Karpas-422 (cell line): Measurements from ENCODE around the gene NRXN3. TPM values are rescaled to one million over a fixed set of nuclear protein-coding genes. Genes with fewer than 3 reads are reported as not detected.

Source experiments
- DNase-seq: peaks from one replicate; pipeline ENCODE4 v3.0.0-alpha.2; 2015
- H2AFZ ChIP-seq: fragments of 200-600 bp; sonication (generic); 2 replicates; pipeline ENCODE4 v1.6.1; 2014; ENCODE audit warnings: antibody characterized with exemption, low read length, mixed read lengths
- H3K27ac ChIP-seq: fragments of 200-600 bp; sonication (generic); 2 replicates; pipeline ENCODE4 v1.5.1; 2014; ENCODE audit warnings: mild to moderate bottlenecking, low read length, moderate library complexity
- H3K27me3 ChIP-seq: fragments of 200-600 bp; sonication (generic); 2 replicates; pipeline ENCODE4 v1.6.1; 2014; ENCODE audit warnings: low read length, mixed read lengths
- H3K36me3 ChIP-seq: fragments of 200-600 bp; sonication (generic); 2 replicates; pipeline ENCODE4 v1.6.1; 2014; ENCODE audit warnings: low read length, mixed read lengths; ENCODE audit not compliant: insufficient read depth
- H3K4me1 ChIP-seq: fragments of 200-600 bp; sonication (generic); 2 replicates; pipeline ENCODE4 v1.6.1; 2014; ENCODE audit warnings: mild to moderate bottlenecking, low read length, mixed read lengths
- H3K4me2 ChIP-seq: fragments of 200-600 bp; sonication (generic); 2 replicates; pipeline ENCODE4 v1.6.1; 2014; ENCODE audit warnings: low read length, low read depth, mild to moderate bottlenecking; ENCODE audit not compliant: poor library complexity, severe bottlenecking
- H3K4me3 ChIP-seq: fragments of 200-600 bp; sonication (generic); 2 replicates; pipeline ENCODE4 v1.5.1; 2014; ENCODE audit warnings: mild to moderate bottlenecking, antibody characterized with exemption, low read length, mixed read lengths
- H3K79me2 ChIP-seq: fragments of 200-600 bp; sonication (generic); 2 replicates; pipeline ENCODE4 v1.6.1; 2014; ENCODE audit warnings: mild to moderate bottlenecking, low read length, mixed read lengths
- H3K9ac ChIP-seq: fragments of 200-600 bp; sonication (generic); 2 replicates; pipeline ENCODE4 v1.6.0; 2014; ENCODE audit warnings: low read length
- H3K9me2 ChIP-seq: fragments of 200-600 bp; sonication (generic), shearing (Covaris generic); replicated peaks from 2 replicates; pipeline ENCODE4 v1.6.0; 2014; ENCODE audit warnings: mild to moderate bottlenecking, low read length, moderate library complexity; ENCODE audit not compliant: insufficient read depth
- H3K9me3 ChIP-seq: fragments of 300-700, 200-600 bp; sonication (generic); 2 replicates; pipeline ENCODE4 v1.6.1; 2014; ENCODE audit warnings: low read length, mixed read lengths
- H4K20me1 ChIP-seq: fragments of 200-600 bp; sonication (generic); 2 replicates; pipeline ENCODE4 v1.6.1; 2014; ENCODE audit warnings: mild to moderate bottlenecking, antibody characterized with exemption, low read length, low read depth; ENCODE audit not compliant: insufficient read depth
- total RNA-seq: library from RNA; depleted of rRNA; stranded (reverse); fragments of >200 nt; shearing (Covaris generic); gene quantifications from 2 replicates; pipeline ENCODE4 v1.2.3, GENCODE V29; 2014; ENCODE audit warnings: low replicate concordance

Gene NRXN3
- total RNA-seq, 1 experiment from 2014 or later = not detected

- H3K36me3 ChIP-seq = no peaks in the 10 kb centered on the region
- no peaks in the 10 kb centered on the region for H3K27me3 ChIP-seq
- no peak overlapping the region for H3K4me3 ChIP-seq
- no peak overlapping the region for H3K4me2 ChIP-seq
- H3K9me2 ChIP-seq = no peaks in the 10 kb centered on the region
- no peak overlapping the region for H2AFZ ChIP-seq
- DNase-seq = no peak
- no peaks in the 10 kb centered on the region for H3K9me3 ChIP-seq
- H3K27ac ChIP-seq = no peak overlapping the region
- H3K9ac ChIP-seq = no peak overlapping the region
- H4K20me1 ChIP-seq = no peaks in the 10 kb centered on the region
- no peaks in the 10 kb centered on the region for H3K4me1 ChIP-seq
- no peaks in the 10 kb centered on the region for H3K79me2 ChIP-seq
These were observed 797.1 kb downstream of the NRXN3 start for GRCh38 chr14:78967111-78967809.

- Histone ChIP-seq H3K4me1 (no peaks in the 10 kb centered on the region), H3K9me2 (no peaks in the 10 kb centered on the region), H2AFZ (no peak overlapping the region), H3K4me3 (no peak overlapping the region), H4K20me1 (no peaks in the 10 kb centered on the region), H3K79me2 (no peaks in the 10 kb centered on the region), H3K9ac (no peak overlapping the region), H3K27me3 (no peaks in the 10 kb centered on the region), H3K4me2 (no peak overlapping the region), H3K27ac (no peak overlapping the region), H3K9me3 (no peaks in the 10 kb centered on the region), H3K36me3 (no peaks in the 10 kb centered on the region)
- no peak for DNase-seq
These were observed 798.1 kb downstream of the NRXN3 start for GRCh38 chr14:78968265-78968664.

- Histone ChIP-seq H3K79me2 (no peaks in the 10 kb centered on the region), H3K4me3 (no peak overlapping the region), H4K20me1 (no peaks in the 10 kb centered on the region), H3K27ac (no peak overlapping the region), H3K27me3 (no peaks in the 10 kb centered on the region), H3K4me2 (no peak overlapping the region), H3K4me1 (no peaks in the 10 kb centered on the region), H3K36me3 (no peaks in the 10 kb centered on the region), H3K9ac (no peak overlapping the region), H3K9me2 (no peaks in the 10 kb centered on the region), H2AFZ (no peak overlapping the region), H3K9me3 (no peaks in the 10 kb centered on the region)
- no peak for DNase-seq
These were observed 800.5 kb downstream of the NRXN3 start for GRCh38 chr14:78970677-78971076.

- H4K20me1 ChIP-seq = no peaks in the 10 kb centered on the region
- H3K4me3 ChIP-seq = no peak overlapping the region
- H3K9me3 ChIP-seq = no peaks in the 10 kb centered on the region
- H3K36me3 ChIP-seq = no peaks in the 10 kb centered on the region
- no peak overlapping the region for H3K9ac ChIP-seq
- no peak for DNase-seq
- H2AFZ ChIP-seq = no peak overlapping the region
- no peaks in the 10 kb centered on the region for H3K27me3 ChIP-seq
- H3K4me2 ChIP-seq = no peak overlapping the region
- no peaks in the 10 kb centered on the region for H3K4me1 ChIP-seq
- H3K79me2 ChIP-seq = no peaks in the 10 kb centered on the region
- H3K27ac ChIP-seq = no peak overlapping the region
- H3K9me2 ChIP-seq = no peaks in the 10 kb centered on the region
These were observed 802.3 kb downstream of the NRXN3 start for GRCh38 chr14:78972440-78972839.

GRCh38 chr14:78974691-78975090 lies 804.5 kb downstream of the NRXN3 start:
- Histone ChIP-seq H4K20me1 (no peaks in the 10 kb centered on the region), H3K4me2 (no peak overlapping the region), H3K9me2 (peaks cover 3% of the 10 kb centered on the region; the same call in 1 of the 2 replicates), H3K4me1 (no peaks in the 10 kb centered on the region), H3K27ac (no peak overlapping the region), H2AFZ (no peak overlapping the region), H3K4me3 (no peak overlapping the region), H3K9ac (no peak overlapping the region), H3K27me3 (no peaks in the 10 kb centered on the region), H3K9me3 (no peaks in the 10 kb centered on the region), H3K36me3 (no peaks in the 10 kb centered on the region), H3K79me2 (no peaks in the 10 kb centered on the region)
- DNase-seq = no peak

GRCh38 chr14:78975734-78976133 lies 805.6 kb downstream of the NRXN3 start:
- DNase-seq = no peak
- H3K27ac ChIP-seq = no peak overlapping the region

GRCh38 chr14:78978896-78979295 lies 808.7 kb downstream of the NRXN3 start:
- Histone ChIP-seq H3K27ac (no peak overlapping the region), H3K4me2 (no peak overlapping the region), H3K9ac (no peak overlapping the region), H3K9me3 (no peaks in the 10 kb centered on the region), H2AFZ (no peak overlapping the region), H3K36me3 (no peaks in the 10 kb centered on the region), H3K27me3 (no peaks in the 10 kb centered on the region), H3K9me2 (peaks cover 3% of the 10 kb centered on the region; the same call in 1 of the 2 replicates), H3K79me2 (no peaks in the 10 kb centered on the region), H3K4me3 (no peak overlapping the region), H3K4me1 (no peaks in the 10 kb centered on the region), H4K20me1 (no peaks in the 10 kb centered on the region)
- no peak for DNase-seq

More at GRCh38 chr14:78975734-78976133, 805.6 kb downstream of the NRXN3 start:
- Histone ChIP-seq H2AFZ (no peak overlapping the region), H3K4me1 (no peaks in the 10 kb centered on the region), H3K9me3 (no peaks in the 10 kb centered on the region), H4K20me1 (no peaks in the 10 kb centered on the region), H3K9me2 (peaks cover 3% of the 10 kb centered on the region; the same call in 1 of the 2 replicates), H3K9ac (no peak overlapping the region), H3K4me3 (no peak overlapping the region), H3K4me2 (no peak overlapping the region), H3K79me2 (no peaks in the 10 kb centered on the region), H3K36me3 (no peaks in the 10 kb centered on the region), H3K27me3 (no peaks in the 10 kb centered on the region)

GRCh38 chr14:78982551-78982950 lies 812.4 kb downstream of the NRXN3 start:
- no peaks in the 10 kb centered on the region for H3K79me2 ChIP-seq
- no peak overlapping the region for H3K27ac ChIP-seq
- no peak overlapping the region for H2AFZ ChIP-seq
- H3K9me3 ChIP-seq = no peaks in the 10 kb centered on the region
- no peaks in the 10 kb centered on the region for H3K27me3 ChIP-seq
- H4K20me1 ChIP-seq = no peaks in the 10 kb centered on the region
- H3K4me1 ChIP-seq = no peaks in the 10 kb centered on the region
- no peak for DNase-seq
- no peak overlapping the region for H3K4me3 ChIP-seq
- no peaks in the 10 kb centered on the region for H3K36me3 ChIP-seq
- H3K9ac ChIP-seq = no peak overlapping the region
- H3K9me2 ChIP-seq = peaks cover 3% of the 10 kb centered on the region; the same call in 1 of the 2 replicates
- H3K4me2 ChIP-seq = no peak overlapping the region
